GM18499 (cell line): ENCODE data around the gene PAQR5.
"Not testable (repeated sequence)": the region's sequence is repeated elsewhere in the genome, so short reads cannot be mapped to it uniquely, and the experiment has no call there.

ENCODE experiments used
- ATAC-seq: cut with Tn5 transposase; IDR thresholded peaks from one replicate; pipeline ENCODE4 v1.9.1; 2021; ENCODE audit warnings: moderate number of reproducible peaks; ENCODE audit not compliant: insufficient read depth, unreplicated experiment

Gene PAQR5

GRCh38 chr15:69344238-69344637 is 45.5 kb downstream of the PAQR5 start:
- no peak for ATAC-seq

DNA sequence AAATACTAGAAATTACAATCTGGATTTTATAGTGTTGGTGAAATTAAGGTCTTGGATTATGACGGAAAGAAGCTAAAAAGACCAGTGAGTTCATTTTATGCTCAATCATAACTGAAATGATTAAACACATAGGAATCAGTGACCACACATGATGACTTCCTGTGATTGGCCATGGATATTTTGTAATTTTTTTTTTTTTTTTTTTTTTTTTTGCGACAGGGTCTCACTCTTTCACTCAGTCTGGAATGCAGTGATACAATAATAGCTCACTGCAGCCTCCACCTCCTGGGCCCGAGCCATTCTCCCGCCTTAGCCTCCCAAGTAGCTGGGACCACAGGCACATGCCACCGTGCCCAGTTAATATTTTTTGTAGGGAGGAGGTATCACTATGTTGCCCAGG is 47.4 kb downstream of the PAQR5 start:
- no peak for ATAC-seq

DNA sequence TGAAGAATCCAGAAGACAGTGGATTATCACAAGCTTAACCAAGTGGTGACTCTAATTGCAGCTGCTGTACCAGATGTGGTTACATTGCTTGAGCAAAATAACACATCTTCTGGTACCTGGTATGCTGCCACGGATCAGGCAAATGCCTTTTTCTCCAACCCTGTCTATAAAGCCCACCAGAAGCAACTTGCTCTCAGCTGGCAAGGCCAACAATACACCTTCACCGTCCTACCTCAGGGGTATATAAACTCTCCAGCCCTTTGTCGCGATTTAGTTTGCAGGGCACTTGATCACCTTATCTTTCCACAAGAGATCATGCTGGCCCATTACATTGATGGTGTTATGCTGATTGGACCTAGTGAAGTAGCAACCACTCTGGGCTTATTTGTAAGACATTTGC is 52.6 kb downstream of the PAQR5 start:
- no peak for ATAC-seq

- ATAC-seq = no peak
Measured at GRCh38 chr15:69351884-69352283, 53.2 kb downstream of the PAQR5 start.

GRCh38 chr15:69357773-69358771 is 59.4 kb downstream of the PAQR5 start:
- no peak for ATAC-seq

GRCh38 chr15:69358850-69359249 is 60.1 kb downstream of the PAQR5 start:
- no peak for ATAC-seq

GRCh38 chr15:69359722-69360121 is 61.0 kb downstream of the PAQR5 start:
- ATAC-seq = no peak

- ATAC-seq = no peak
Measured at GRCh38 chr15:69360642-69361041, 61.9 kb downstream of the PAQR5 start.

DNA sequence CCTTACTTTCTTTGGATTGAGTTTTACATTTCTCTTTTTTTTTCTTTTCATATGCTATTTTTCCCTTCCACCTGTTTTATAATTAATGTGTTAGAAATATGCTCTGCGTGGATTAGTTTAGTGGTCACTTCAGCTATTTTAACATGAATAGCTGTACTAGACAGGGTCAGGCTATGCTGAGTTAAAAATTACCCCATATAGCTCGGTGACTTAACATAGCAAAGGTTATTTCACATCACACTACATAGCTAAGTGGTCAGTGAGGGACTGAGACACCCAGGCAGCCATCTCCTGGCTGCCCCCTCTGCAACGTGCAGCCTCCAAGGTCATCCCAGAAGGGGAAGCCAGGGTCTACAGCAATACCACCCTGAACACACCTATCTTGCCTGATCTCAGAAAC is 68.5 kb downstream of the PAQR5 start:
- ATAC-seq = no peak

GRCh38 chr15:69369631-69370030 is 70.9 kb downstream of the PAQR5 start:
- no peak for ATAC-seq

DNA sequence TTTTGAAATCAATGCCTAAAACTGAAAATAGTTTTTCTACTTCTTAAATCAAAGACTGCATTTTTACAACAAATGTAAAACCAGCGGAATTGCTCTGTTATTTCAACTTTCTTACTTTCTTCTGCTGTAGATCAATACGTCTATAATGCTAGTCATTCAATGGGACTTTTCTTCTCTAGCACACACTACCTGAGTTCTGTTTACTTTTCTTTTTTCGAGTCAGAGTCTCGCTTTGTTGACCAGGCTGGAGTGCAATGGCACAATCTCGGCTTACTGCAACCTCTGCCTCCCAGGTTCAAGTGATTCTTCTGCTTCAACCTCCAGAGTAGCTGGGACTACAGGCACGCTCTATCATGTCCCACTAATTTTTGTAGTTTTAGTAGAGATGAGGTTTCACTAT is 74.7 kb downstream of the PAQR5 start:
- no peak for ATAC-seq

GRCh38 chr15:69375151-69375790 is 76.6 kb downstream of the PAQR5 start:
- no peak for ATAC-seq

GRCh38 chr15:69377216-69377970 is 78.7 kb downstream of the PAQR5 start:
- no peak for ATAC-seq

DNA sequence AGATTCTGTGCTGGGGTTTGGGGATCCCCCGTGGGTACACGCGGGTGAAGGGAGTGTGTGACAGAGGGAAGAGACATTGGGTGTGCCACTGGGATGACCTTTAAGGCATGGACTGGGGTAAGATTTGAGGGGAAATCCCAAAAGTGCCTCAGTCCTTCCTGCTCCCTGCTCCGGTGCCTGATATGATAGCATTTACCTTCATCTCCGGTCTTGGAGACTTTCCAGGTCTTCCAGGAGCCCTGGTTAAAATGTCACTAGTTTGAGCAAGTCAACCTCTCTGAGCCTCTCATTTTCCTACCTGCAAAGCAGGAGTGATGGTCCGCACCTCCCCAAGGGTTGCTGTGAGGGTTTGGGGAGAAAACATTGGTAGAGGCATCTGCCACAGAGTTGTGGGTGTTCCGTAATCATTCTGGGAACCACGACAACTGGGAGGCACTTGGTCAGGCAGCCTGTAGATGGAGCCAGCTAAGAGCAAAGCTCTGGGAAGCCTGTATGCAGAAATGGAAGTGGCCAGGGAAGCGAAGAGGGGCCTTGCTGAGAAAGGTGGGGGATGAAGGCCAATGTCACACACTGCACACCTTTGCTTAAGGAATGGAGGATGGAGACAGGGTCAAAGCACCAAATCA is 81.5 kb downstream of the PAQR5 start:
- ATAC-seq = no peak

DNA sequence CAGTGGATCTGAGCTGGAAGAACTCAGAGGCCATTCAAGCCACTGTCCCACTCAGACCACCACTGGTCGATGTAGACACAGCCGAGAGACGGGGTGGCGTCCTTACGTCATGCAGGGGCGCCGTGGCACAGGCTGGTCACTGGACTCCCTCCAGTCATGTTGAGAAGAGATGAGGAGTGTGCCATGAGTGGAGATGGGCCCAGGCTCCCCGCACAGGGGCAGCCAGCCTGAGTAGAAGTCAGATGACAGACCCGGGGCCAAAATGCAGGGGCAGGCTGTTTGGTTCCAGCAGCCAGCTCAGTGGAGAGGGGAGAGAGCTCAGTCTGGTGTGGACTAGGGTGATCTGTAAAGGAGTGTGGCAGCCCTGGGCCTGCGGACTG is 82.0 kb downstream of the PAQR5 start:
- ATAC-seq = no peak

GRCh38 chr15:69382176-69382575 is 83.5 kb downstream of the PAQR5 start:
- ATAC-seq = not testable (repeated sequence)

DNA sequence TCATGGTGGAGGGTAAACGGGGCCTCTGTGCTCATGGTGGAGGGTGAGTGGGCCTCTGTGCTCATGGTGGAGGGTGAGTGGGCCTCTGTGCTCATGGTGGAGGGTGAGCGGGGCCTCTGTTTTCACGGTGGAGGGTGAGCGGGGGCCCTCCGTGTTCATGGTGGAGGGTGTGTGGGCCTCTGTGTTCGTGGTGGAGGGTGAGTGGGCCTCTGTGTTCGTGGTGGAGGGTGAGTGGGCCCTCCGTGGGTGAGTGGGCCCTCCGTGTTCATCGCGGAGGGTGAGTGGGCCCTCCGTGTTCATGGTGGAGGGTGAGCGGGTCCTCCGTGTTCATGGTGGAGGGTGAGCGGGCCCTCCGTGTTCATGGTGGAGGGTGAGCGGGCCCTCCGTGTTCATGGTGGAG is 85.4 kb downstream of the PAQR5 start:
- ATAC-seq = not testable (repeated sequence)

- ATAC-seq = no peak
Measured at GRCh38 chr15:69384626-69385598, 86.2 kb downstream of the PAQR5 start.

GRCh38 chr15:69385831-69386230 is 87.1 kb downstream of the PAQR5 start:
- no peak for ATAC-seq
